Heart left ventricle (tissue), 16 donors: ENCODE measurements around the gene DNAJB12. TPM values are rescaled to one million over a fixed set of nuclear protein-coding genes. Genes with fewer than 3 reads are reported as not detected.

Experiments
- ATAC-seq, 4 donors: fragments of 200-7000 bp; cut with Tn5 transposase; one replicate each; pipeline ENCODE4 v1.9.1; 2020 to 2022; ENCODE audit warnings: moderate library complexity in 4 of 4, mild to moderate bottlenecking in 3 of 4, moderate number of reproducible peaks in 1 of 4
- DNase-seq, 5 donors: peaks; one replicate each; pipeline ENCODE4 v3.0.0-alpha.2; 2020
- H3K27ac ChIP-seq, 12 donors: fragments of 200-600 bp; sonication (generic) in 4 of 12; one replicate each; pipeline versions ENCODE4 v1.5.0 to v1.8.0; 2016 to 2022; ENCODE audit warnings: mild to moderate bottlenecking in 2 of 12
- H3K27me3 ChIP-seq, 9 donors: fragments of 200-600 bp; sonication (generic) in 2 of 9; one replicate each; pipeline versions ENCODE4 v1.5.1 to v1.8.0; 2016 to 2022; ENCODE audit warnings: mild to moderate bottlenecking in 3 of 9
- H3K36me3 ChIP-seq, 9 donors: fragments of 200-600 bp; sonication (generic) in 2 of 9; one replicate each; pipeline versions ENCODE4 v1.5.0 to v1.8.0; 2018 to 2022; ENCODE audit warnings: mild to moderate bottlenecking in 2 of 9
- H3K4me1 ChIP-seq, 12 donors: fragments of 200-600 bp; sonication (generic) in 4 of 12; one replicate each; pipeline versions ENCODE4 v1.5.0 to v1.8.0; 2016 to 2022; ENCODE audit warnings: mild to moderate bottlenecking in 3 of 12
- H3K4me3 ChIP-seq, 12 donors: fragments of 200-600 bp; sonication (generic) in 4 of 12; one replicate each; pipeline versions ENCODE4 v1.5.0 to v1.8.0; 2017 to 2022; ENCODE audit warnings: mild to moderate bottlenecking in 9 of 12, moderate library complexity in 4 of 12
- H3K9me3 ChIP-seq, 12 donors: fragments of 200-600 bp; sonication (generic) in 4 of 12; one replicate each; pipeline versions ENCODE4 v1.5.0 to v1.8.0; 2016 to 2022; ENCODE audit warnings: mild to moderate bottlenecking in 1 of 12
- POLR2A ChIP-seq, 2 donors: fragments of 450-650 bp; IDR thresholded peaks; one replicate each; pipeline ENCODE4 v1.6.1; 2017; ENCODE audit warnings: antibody characterized with exemption in 2 of 2, mild to moderate bottlenecking in 2 of 2, moderate library complexity in 2 of 2
- WGBS, 4 donors: extraction: QIAGEN DNeasy Blood & Tissue Kit in 2 of 4; methylation state at CpG; one replicate each; pipeline versions ENCODE4 v1.1.5 to v1.1.7; 2013 to 2018; 5-methylcytosine and 5-hydroxymethylcytosine counted together
- intact Hi-C, 10 donors: fragments of 100-400 bp; cut with DNase I; formaldehyde crosslinking; loops; one replicate each; pipeline versions ENCODE4 v1.11.1 to v1.14.2; 2022
- polyA plus RNA-seq, 2 donors: library from polyadenylated mRNA; stranded (reverse); fragments of 200-250 nt; gene quantifications; one replicate each; pipeline ENCODE4 v1.2.3, GENCODE V29; 2013
- total RNA-seq, 9 donors: library from RNA; depleted of rRNA in 2 of 9; stranded (reverse); fragments of >200 nt in 2 of 9; fragmentation: NEBNext Ultra II Directional in 3 of 9; extraction: Animal tissue kit (Norgen Biotek cat#: 25700) in 3 of 9; gene quantifications; one replicate each; pipeline versions ENCODE4 v1.1.0 to v1.2.4, GENCODE V29; 2016 to 2023
- TF ChIP-seq, protein P1 (sequence below), 12 donors: fragments of 200-600 bp; sonication (generic) in 4 of 12; IDR thresholded peaks; one replicate each; pipeline versions ENCODE4 v1.5.0 to v1.8.0; 2018 to 2022; ENCODE audit warnings: antibody characterized with exemption in 12 of 12, mild to moderate bottlenecking in 5 of 12
- donor health status: ischemic (EF 13 %, LVEDD 7.1; RV severe dilation, severe dysfunction).
- donor health status: healthy with polysubstance abuse.
- donor health status: DM: no; HTN: yes; CAD: no.
- donor health status: DM: no; HTN: no; CAD: no.
- donor health status: ischemic (EF 25% LVEDD 6.9; RV normal size, moderate dysfunction).
- donor health status: ischemic (EF 25% LVEDD 5.7; RV mildly dilated, moderate dysfunction).
- donor health status: healthy.
- donor health status: DM: yes; HTN: yes; CAD: no.
- donor health status: ischemic (EF 35%, LVEDD 5.7; RV mildly dilated, moderate dysfunction).
- donor health status: nonischemic (EF 11% LVEDD 7.7; RV severe dilation, severe dysfunction).
- donor health status: DM: yes; HTN: yes; CAD: no.
- donor health status: PGD.
- donor health status: ischemic (EF 29% LVEDD 5.4; RV normal size, mild dysfunction).
- donor health status: nonischemic (EF 23%, LVEDD 6.1; RV moderate dilation, normal function).

Gene DNAJB12
- total and polyA plus RNA-seq, 11 donors: 21.1 to 42.5 (median 29.1) TPM

DNA sequence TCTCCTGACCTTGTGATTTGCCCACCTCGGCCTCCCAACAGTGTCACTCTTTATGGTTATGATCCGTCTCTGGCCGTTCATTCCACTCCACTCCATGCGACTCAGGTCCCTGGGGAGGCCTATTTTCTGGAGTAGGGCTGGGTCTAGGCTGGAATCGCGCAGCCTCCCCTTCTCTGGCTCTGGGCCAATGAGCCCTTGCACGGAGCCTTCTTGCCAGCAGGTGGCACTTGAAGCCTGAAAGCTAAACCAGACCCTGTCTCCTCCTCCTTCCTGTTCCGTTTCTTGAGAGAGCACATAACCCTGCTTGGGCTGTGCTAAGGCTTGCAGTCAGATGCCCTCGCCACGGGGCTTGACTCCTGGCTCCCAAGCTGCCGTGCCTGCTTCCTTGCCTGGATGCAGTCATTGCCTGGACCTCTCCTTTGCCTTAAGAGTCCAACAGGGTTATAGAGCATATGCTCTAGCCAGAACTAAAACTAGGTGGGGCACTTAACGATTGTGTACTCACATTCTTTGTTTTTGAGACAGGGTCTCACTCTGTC, 9.6 kb upstream of the DNAJB12 start:
- Histone ChIP-seq H3K27ac (peak overlapping the region in 10 of 12 donors; percentile 2 to 67 (median 56)), H3K36me3 (peaks cover 0 to 30% (median 21%) of the 10 kb centered on the region in 9 donors), H3K4me3 (peak overlapping the region in 8 of 12 donors; percentile 4 to 40 (median 26)), H3K27me3 (no peaks in the 10 kb centered on the region), H3K4me1 (peaks cover 0 to 14% (median 9%) of the 10 kb centered on the region in 12 donors), H3K9me3 (no peaks in the 10 kb centered on the region)
- TF ChIP-seq POLR2A (IDR thresholded peaks at IDR 0.05): peak in 1 of 2 donors; percentile 52
- TF ChIP-seq, protein P1, sequence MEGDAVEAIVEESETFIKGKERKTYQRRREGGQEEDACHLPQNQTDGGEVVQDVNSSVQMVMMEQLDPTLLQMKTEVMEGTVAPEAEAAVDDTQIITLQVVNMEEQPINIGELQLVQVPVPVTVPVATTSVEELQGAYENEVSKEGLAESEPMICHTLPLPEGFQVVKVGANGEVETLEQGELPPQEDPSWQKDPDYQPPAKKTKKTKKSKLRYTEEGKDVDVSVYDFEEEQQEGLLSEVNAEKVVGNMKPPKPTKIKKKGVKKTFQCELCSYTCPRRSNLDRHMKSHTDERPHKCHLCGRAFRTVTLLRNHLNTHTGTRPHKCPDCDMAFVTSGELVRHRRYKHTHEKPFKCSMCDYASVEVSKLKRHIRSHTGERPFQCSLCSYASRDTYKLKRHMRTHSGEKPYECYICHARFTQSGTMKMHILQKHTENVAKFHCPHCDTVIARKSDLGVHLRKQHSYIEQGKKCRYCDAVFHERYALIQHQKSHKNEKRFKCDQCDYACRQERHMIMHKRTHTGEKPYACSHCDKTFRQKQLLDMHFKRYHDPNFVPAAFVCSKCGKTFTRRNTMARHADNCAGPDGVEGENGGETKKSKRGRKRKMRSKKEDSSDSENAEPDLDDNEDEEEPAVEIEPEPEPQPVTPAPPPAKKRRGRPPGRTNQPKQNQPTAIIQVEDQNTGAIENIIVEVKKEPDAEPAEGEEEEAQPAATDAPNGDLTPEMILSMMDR (IDR thresholded peaks at IDR 0.05): peak; percentile 87 to 98 (median 92)
- DNase-seq (peak; percentile 88 to 93 (median 92)), ATAC-seq (peak; percentile 88 to 96 (median 96))
- intact Hi-C loops: loop anchor here (1.0 to 10.0 kb wide), 16 partner anchors 180 to 800 kb away; partner anchors contain the start of genes MCU (in 8 of the 10), ECD (in 1 of the 10) and FAM149B1 (in 1 of the 10)
- 3 to 7% (median 3%) methylated on average over 12 of the region's 12 CpGs for WGBS, 4 donors

DNA sequence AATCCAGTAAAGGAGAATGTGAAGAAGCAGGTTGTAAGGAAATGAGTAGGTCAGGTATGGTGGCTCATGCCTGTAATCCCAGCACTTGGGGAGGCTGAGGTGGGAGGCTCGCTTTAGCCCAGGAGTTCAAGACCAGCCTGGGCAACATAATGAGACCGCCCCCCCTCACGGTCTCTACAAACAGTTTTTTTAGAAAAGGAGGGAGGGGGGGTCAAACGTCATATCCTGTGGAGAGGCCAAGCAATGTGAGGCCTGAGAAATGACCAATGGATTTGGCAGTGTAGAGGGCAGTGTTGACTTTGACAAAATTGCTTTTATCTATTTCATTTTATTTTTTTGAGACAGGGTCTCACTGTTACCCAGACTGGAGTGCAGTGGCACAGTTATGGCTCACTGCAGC, 2.3 kb upstream of the DNAJB12 start:
- no peak for TF ChIP-seq POLR2A (IDR thresholded peaks at IDR 0.05)
- TF ChIP-seq, protein P1 (IDR thresholded peaks at IDR 0.05): no peak
- Histone ChIP-seq H3K27ac (no peak overlapping the region), H3K4me3 (no peak overlapping the region), H3K4me1 (peaks cover 0 to 28% (median 22%) of the 10 kb centered on the region in 12 donors), H3K36me3 (peaks cover 0 to 12% (median 6%) of the 10 kb centered on the region in 9 donors), H3K9me3 (no peaks in the 10 kb centered on the region), H3K27me3 (no peaks in the 10 kb centered on the region)
- intact Hi-C loops: loop anchor here in 1 of 10 donors (5.0 to 10.0 kb wide), 2 partner anchors 738 to 805 kb away; partner anchors contain the start of gene P4HA1
- ATAC-seq: no peak
- DNase-seq: no peak
- WGBS, 4 donors: 67 to 70% (median 69%) methylated on average over 4 of the region's 4 CpGs

DNA sequence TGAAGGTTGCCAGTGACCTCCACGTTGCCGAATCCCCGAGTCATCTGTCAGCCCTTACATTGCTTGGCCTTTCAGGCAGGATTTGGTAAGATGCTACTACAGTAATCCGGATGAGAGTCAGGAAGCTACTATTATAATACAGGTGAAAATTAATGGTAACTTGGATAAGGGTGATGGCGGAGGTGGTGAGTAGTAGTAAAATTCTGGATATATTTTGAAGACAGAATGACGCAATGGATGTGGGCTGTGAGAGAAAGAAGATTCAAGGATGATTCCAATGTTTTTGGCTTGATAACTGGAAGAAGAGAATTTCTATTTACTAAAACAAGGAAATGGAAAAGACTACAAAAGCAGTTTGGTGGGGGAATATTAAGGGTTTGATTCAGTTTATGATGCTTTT, 1.4 kb upstream of the DNAJB12 start:
- Histone ChIP-seq H3K4me3 (no peak overlapping the region), H3K4me1 (peaks cover 0 to 33% (median 29%) of the 10 kb centered on the region in 12 donors), H3K27ac (no peak overlapping the region), H3K9me3 (no peaks in the 10 kb centered on the region), H3K36me3 (peaks cover 0 to 12% (median 6%) of the 10 kb centered on the region in 9 donors), H3K27me3 (no peaks in the 10 kb centered on the region)
- ATAC-seq (no peak), DNase-seq (no peak)
- TF ChIP-seq, protein P1 (IDR thresholded peaks at IDR 0.05): no peak
- no peak for TF ChIP-seq POLR2A (IDR thresholded peaks at IDR 0.05)
- WGBS, 4 donors: 89 to 93% (median 91%) methylated on average over 6 of the region's 6 CpGs
- intact Hi-C loops: loop anchor here in 1 of 10 donors (5.0 to 10.0 kb wide), 2 partner anchors 739 to 806 kb away; partner anchors contain the start of gene P4HA1

DNA sequence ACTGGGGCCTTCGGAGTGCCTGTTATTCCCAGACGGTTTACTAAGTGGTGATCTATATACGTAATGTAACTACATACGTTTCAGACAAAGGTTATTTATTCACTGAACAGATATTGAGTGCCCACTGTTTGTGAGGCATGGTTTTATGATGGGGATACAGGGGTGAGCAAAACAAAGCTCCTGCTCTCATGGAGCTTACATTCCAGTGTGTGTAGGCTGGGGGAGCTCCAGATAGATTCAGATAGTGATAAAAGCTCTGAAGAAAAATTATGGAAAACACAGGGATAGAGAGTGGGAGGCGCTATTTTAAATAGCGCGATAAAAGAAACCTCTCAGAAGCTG, 466 bp upstream of the DNAJB12 start:
- intact Hi-C loops: loop anchor here in 1 of 10 donors (5.0 to 10.0 kb wide), 2 partner anchors 740 to 807 kb away; partner anchors contain the start of gene P4HA1
- Histone ChIP-seq H3K27ac (peak overlapping the region in 11 of 12 donors; percentile 87 to 98 (median 97)), H3K36me3 (peaks cover 0 to 22% (median 11%) of the 10 kb centered on the region in 9 donors), H3K27me3 (no peaks in the 10 kb centered on the region), H3K4me1 (peaks cover 0 to 40% (median 30%) of the 10 kb centered on the region in 12 donors), H3K9me3 (no peaks in the 10 kb centered on the region), H3K4me3 (peak overlapping the region; percentile 73 to 98 (median 90))
- TF ChIP-seq, protein P1 (IDR thresholded peaks at IDR 0.05): no peak
- DNase-seq: no peak
- WGBS, 4 donors: 32 to 35% (median 33%) methylated on average over 7 of the region's 7 CpGs
- no peak for ATAC-seq
